Stimulated activated CD4-positive, alpha-beta T cell treated with anti-CD3 and anti-CD28 coated beads, Interleukin-1b, Interleukin-23, amount 100 ng/mL, for 24 hours (primary cell): ENCODE measurements around the gene SLC7A5.

Experiments used
- DNase-seq, 4 experiments: peaks; one replicate each; pipeline ENCODE4 v3.0.0-alpha.2; 2020; ENCODE audit warnings: low read depth in 4 of 4, low spot score in 1 of 4

Gene SLC7A5

DNA sequence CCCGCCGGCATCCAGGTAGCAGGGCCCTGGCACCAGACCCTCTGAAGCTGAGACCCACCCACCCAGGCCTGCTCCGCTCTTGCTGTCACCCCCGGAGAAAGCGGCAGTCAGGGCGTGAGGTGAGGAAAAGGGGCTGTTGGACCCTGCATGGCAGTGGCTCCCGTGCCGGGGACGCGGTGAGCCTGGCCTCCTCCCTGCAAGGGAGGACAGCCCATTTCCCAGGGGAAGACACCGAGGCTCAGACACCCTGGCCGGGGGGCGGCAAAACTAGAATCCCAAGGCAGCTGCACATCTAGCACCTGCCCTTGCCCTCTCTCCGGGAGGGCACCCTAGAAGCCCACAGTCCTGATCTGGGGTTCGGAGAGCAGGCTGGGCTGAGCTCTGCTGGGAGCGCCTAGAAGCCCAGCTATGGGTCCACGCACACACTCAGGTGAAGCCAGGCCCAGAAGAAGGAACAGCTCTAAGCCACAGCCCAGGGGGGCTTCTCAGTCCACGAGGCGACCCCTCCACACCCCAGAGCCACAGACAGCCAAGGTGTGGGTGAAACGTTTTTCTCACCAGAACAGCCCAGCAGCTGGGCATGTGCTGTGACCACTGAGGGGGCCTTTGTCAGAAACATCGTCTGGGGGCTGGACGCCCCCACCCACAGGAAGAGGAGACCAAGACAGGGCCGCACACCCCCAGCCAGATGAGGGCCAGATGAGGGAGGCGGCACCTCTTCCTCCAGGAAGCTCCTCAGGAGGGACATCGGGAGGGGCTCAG lies 22.4 kb downstream of the SLC7A5 start:
- DNase-seq: no peak

GRCh38 chr16:87845807-87846619 lies 23.3 kb downstream of the SLC7A5 start:
- DNase-seq: no peak

DNA sequence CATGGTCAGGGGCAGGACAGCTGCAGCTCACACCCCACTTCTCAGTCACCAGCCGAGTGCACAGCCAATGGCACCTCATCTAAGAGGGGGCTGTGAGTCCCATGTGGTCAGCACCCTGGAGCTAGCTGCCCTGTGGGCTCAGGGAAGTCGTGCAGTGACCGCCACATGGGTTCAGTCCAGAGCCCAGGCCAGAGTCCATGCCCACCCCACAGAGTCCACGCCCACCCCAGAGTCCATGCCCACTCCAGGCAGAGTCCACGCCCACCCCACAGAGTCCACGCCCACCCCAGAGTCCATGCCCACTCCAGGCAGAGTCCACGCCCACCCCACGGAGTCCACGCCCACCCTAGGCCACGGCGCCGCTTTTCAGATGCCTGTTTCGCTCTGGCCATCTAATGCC lies 24.1 kb downstream of the SLC7A5 start:
- DNase-seq: no peak

- DNase-seq: no peak
Measured at GRCh38 chr16:87844809-87845208, 24.5 kb downstream of the SLC7A5 start.

DNA sequence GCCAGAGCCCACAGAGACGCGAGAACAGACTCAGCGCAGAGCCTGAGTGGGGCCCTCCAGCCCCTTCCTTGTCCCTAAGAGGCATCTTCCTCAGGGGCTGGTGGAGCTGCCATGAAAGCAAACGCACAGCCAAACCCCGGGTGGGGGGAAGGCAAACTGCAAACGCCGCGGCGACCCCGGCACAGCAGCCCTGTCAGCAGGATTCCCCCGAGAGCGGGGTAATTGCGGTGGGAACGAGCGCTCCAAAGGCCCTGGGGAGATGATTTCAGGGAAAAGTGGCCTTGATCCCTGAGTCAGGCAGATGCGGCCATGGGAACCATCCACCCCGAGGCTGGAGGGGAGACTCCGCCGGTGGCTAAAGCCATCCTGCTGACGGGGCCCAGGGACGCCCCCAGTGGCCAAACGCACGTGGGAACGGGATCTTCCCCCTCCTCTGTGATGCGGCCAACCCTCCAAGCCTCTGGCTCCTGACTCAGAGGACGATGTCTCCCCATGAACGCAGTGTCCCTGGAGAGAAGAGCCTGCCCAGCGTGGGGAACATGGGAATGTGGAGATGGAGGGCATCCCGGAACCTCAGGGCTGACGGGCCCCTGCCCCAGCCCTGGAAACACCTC lies 25.1 kb downstream of the SLC7A5 start:
- no peak for DNase-seq

GRCh38 chr16:87843678-87844105 lies 25.6 kb downstream of the SLC7A5 start:
- DNase-seq: no peak

DNA sequence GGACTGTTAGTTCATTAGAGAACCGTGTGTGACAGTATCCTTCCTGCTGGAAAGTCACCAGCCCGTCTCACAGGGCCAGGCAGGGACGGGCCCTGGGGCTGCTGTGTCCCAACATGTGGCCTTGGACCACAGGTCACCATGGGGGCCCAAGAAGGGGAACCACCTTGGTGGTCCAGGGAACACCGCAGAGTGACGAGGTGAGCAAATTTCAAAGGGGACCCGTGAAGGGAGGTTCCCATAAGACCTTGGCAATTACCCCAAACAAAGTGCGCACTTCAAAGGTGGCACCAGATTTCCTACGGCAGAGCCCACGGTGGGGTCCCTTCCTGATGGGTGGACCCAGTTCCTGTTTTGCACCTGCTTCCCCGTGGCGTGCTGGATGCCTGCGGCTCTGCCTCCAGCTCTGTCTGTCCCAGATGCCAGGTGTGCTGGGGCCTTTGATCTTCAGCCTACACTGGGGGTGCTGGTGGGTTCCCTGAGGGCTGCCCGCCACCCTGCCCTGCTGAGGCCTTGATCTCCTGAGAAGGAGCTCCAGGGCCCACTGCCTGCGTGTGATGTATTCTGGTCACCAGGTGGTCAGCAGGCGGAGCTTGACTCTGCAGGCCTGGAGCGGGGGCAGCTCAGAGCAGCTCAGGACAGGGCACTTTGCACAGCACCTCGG lies 27.0 kb downstream of the SLC7A5 start:
- DNase-seq: no peak

DNA sequence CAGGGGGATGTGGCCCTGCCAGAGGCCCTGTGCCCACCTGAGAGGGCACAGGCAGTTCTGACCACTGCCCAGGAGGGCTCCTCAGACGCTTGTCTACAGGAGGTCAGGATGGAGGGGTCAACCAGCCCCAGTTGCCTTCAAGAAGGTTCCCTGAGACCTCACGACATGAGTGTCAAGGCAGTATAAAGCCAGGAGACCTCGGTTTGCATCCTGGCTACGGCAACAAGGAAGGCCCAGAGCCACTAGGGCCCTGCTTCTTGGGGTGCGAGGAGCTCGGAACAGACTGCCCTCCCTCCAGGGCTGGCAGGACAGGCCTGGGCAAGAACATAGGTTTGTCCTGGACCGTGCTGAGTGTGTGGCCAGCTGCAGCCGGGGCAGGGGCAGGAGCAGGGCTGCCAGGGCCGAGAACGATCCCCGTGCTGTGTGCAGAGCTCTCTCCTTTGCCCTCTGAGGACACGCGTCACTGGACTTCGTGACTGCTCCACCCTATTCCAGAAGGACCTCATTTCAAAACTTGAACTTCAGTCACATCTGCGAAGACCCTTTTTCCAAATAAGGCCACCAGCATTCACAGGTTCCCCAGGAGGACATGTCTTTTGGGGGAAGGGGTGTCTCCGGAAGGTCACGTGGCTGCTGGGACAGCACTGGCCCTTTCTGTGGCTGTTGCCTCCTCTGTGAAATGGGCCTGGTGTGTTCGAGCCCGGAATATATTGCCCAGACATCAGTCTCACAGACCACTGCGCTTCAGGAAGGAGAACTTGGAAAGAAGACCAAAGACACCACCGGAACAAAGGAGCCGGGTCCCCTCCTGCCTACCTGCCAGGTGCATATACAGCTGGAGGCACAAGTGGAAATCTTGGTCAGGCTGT lies 27.7 kb downstream of the SLC7A5 start:
- DNase-seq: no peak

- DNase-seq: no peak
Measured at GRCh38 chr16:87840271-87840978, 28.9 kb downstream of the SLC7A5 start.

- no peak for DNase-seq
Measured at GRCh38 chr16:87839542-87840270, 29.6 kb downstream of the SLC7A5 start.

- DNase-seq: no peak
Measured at GRCh38 chr16:87838643-87839541, 30.4 kb downstream of the SLC7A5 start.

GRCh38 chr16:87837627-87838289 lies 31.5 kb downstream of the SLC7A5 start:
- no peak for DNase-seq

DNA sequence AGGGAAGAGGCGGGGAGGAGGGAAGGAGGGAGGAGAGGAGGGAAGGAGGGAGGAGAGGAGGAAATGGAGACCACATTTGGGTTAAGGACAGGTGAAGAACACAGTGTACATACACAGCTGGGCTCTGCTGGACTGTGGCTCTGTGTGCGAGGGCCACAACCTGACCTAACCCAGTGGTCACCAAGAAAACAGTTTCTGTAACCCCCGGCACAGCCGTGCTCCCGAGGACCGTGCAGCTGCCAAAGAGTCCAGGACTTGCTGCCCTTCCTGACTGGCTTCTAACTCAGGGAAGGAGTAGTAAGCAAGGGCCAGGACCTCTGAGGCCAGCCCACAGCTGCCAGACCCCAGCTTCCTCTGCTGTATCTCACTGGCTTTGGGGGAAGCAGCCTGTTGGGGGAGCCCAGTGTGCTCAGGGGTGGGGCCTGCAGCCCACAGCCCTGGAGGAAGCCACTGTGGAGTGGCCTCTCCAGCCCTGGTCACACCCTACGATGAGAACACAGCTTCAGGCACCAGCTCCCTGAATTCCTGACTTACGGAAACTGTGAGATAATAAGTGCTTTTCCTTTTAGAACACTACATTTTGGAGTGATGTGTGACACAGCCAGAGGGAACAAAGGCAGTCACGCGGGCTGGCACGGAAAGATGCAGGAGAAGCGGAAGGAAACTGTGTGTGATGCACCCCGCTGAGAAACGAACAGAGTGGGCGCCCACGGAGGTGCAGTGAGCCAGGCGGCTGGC lies 32.3 kb downstream of the SLC7A5 start:
- DNase-seq: no peak

DNA sequence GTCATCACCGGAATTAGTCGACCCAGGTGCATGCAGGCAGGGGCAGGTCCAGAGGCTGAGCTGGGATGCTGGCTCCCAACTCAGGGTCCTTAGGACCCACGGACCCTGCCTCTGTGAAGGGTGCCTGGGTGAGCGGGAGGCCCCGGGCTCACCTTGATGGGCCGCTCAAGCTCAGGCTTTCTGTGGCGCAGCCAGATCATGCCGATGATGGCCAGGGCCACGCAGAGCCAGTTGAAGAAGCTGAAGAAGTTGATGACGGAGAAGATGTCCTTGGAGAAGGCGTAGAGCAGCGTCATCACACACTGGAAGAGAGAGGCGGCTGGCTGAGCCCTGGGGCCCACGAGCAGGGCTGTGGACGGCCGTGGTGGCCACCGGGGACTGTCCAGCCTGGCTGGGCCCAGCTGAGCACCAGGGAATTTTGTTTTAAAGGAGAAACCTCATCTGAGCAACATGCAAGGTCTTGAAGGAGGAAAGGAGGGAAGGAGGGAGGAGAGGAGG lies 32.9 kb downstream of the SLC7A5 start:
- no peak for DNase-seq

GRCh38 chr16:87835882-87836331 lies 33.4 kb downstream of the SLC7A5 start:
- DNase-seq: no peak

GRCh38 chr16:87834668-87835473 lies 34.4 kb downstream of the SLC7A5 start:
- no peak for DNase-seq
